ENCODE results near the gene IFIT1B.
"Not testable (repeated sequence)": the region's sequence is repeated elsewhere in the genome, so short reads cannot be mapped to it uniquely, and the experiment has no call there.

- TF ChIP-seq CTCF (IDR thresholded peaks at IDR 0.05); KAT7 (CRISPR knock-in tag; IDR thresholded peaks at IDR 0.05; ENCODE audit: borderline replicate concordance); MAX (CRISPR knock-in tag; IDR thresholded peaks at IDR 0.05); CBFB (CRISPR knock-in tag; IDR thresholded peaks at IDR 0.05; ENCODE audit: low read depth); SMAD3 (CRISPR knock-in tag; IDR thresholded peaks at IDR 0.05; ENCODE audit: borderline replicate concordance); AFF4 (CRISPR knock-in tag; IDR thresholded peaks at IDR 0.05; ENCODE audit: borderline replicate concordance); ZNF317 (CRISPR knock-in tag; IDR thresholded peaks at IDR 0.05; ENCODE audit: borderline replicate concordance, low read depth); ZNF396 (CRISPR knock-in tag; IDR thresholded peaks at IDR 0.05; ENCODE audit: borderline replicate concordance); ZNF416 (CRISPR knock-in tag; IDR thresholded peaks at IDR 0.05); IRF1 (CRISPR knock-in tag; IDR thresholded peaks at IDR 0.05); ZNF121 (CRISPR knock-in tag; IDR thresholded peaks at IDR 0.05); TCF7 (CRISPR knock-in tag; IDR thresholded peaks at IDR 0.05; ENCODE audit: low read depth): not testable (repeated sequence)
Observed at GRCh38 chr10:89409282-89409681, 31.4 kb downstream of the IFIT1B start.

Data from WTC11 (cell line).